Measurements from ENCODE around the gene ARMH3. TPM values are rescaled to one million over a fixed set of nuclear protein-coding genes. Genes with fewer than 3 reads are reported as not detected.

ARMH3 gene
- total and polyA plus RNA-seq, 4 donors, result 14.7 to 23.7 (median 20.6) TPM

GRCh38 chr10:101967119-101967518, 88.9 kb downstream of the ARMH3 start:
- H3K4me1 ChIP-seq (ENCODE audit: control insufficient read depth in 5 of 5, insufficient read depth in 5 of 5, low read length in 5 of 5), result peaks cover 0 to 25% (median 1%) of the 10 kb centered on the region in 5 donors
- H3K27me3 ChIP-seq (ENCODE audit: control insufficient read depth in 3 of 3, insufficient read depth in 3 of 3, low read length in 2 of 3), result no peaks in the 10 kb centered on the region
- TF ChIP-seq, protein P1, sequence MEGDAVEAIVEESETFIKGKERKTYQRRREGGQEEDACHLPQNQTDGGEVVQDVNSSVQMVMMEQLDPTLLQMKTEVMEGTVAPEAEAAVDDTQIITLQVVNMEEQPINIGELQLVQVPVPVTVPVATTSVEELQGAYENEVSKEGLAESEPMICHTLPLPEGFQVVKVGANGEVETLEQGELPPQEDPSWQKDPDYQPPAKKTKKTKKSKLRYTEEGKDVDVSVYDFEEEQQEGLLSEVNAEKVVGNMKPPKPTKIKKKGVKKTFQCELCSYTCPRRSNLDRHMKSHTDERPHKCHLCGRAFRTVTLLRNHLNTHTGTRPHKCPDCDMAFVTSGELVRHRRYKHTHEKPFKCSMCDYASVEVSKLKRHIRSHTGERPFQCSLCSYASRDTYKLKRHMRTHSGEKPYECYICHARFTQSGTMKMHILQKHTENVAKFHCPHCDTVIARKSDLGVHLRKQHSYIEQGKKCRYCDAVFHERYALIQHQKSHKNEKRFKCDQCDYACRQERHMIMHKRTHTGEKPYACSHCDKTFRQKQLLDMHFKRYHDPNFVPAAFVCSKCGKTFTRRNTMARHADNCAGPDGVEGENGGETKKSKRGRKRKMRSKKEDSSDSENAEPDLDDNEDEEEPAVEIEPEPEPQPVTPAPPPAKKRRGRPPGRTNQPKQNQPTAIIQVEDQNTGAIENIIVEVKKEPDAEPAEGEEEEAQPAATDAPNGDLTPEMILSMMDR (IDR thresholded peaks at IDR 0.05; ENCODE audit: control extremely low read depth, extremely low read depth), result no peak
- no peak overlapping the region for H3K4me3 ChIP-seq
- peak overlapping the region in 1 of 2 donors; percentile 63 for H3K27ac ChIP-seq (ENCODE audit: low read depth in 1 of 2, low read length in 1 of 2)
- no peaks in the 10 kb centered on the region for H3K9me3 ChIP-seq (ENCODE audit: control insufficient read depth in 4 of 4, insufficient read depth in 3 of 4, low read length in 3 of 4)
- no peak overlapping the region for H3K9ac ChIP-seq (ENCODE audit: insufficient read depth in 1 of 2, low read length in 2 of 2)
- WGBS, 2 donors, result 94% methylated on average over 2 of the region's 2 CpGs
- ATAC-seq (ENCODE audit: insufficient read depth, low FRiP score) (no peak), DNase-seq (no peak)
- H3K36me3 ChIP-seq (ENCODE audit: control insufficient read depth in 4 of 4, insufficient read depth in 4 of 4, low read length in 4 of 4), result peaks cover 3 to 14% (median 6%) of the 10 kb centered on the region in 4 donors

GRCh38 chr10:101965075-101965765, 90.8 kb downstream of the ARMH3 start:
- DNase-seq (peak in 1 of 3 donors; percentile 20), ATAC-seq (ENCODE audit: insufficient read depth, low FRiP score) (no peak)
- Histone ChIP-seq H3K27me3 (ENCODE audit: control insufficient read depth in 3 of 3, insufficient read depth in 3 of 3, low read length in 2 of 3) (no peaks in the 10 kb centered on the region), H3K9ac (ENCODE audit: insufficient read depth in 1 of 2, low read length in 2 of 2) (no peak overlapping the region), H3K9me3 (ENCODE audit: control insufficient read depth in 4 of 4, insufficient read depth in 3 of 4, low read length in 3 of 4) (no peaks in the 10 kb centered on the region), H3K27ac (ENCODE audit: low read depth in 1 of 2, low read length in 1 of 2) (peak overlapping the region in 1 of 2 donors; percentile 90), H3K4me3 (no peak overlapping the region), H3K36me3 (ENCODE audit: control insufficient read depth in 4 of 4, insufficient read depth in 4 of 4, low read length in 4 of 4) (peaks cover 0 to 9% (median 4%) of the 10 kb centered on the region in 4 donors), H3K4me1 (ENCODE audit: control insufficient read depth in 5 of 5, insufficient read depth in 5 of 5, low read length in 5 of 5) (peaks cover 0 to 19% (median 0%) of the 10 kb centered on the region in 5 donors)
- TF ChIP-seq, protein P1 (IDR thresholded peaks at IDR 0.05; ENCODE audit: control extremely low read depth, extremely low read depth), result no peak
- WGBS, 2 donors, result 27 to 40% methylated on average over 3 of the region's 3 CpGs

DNA sequence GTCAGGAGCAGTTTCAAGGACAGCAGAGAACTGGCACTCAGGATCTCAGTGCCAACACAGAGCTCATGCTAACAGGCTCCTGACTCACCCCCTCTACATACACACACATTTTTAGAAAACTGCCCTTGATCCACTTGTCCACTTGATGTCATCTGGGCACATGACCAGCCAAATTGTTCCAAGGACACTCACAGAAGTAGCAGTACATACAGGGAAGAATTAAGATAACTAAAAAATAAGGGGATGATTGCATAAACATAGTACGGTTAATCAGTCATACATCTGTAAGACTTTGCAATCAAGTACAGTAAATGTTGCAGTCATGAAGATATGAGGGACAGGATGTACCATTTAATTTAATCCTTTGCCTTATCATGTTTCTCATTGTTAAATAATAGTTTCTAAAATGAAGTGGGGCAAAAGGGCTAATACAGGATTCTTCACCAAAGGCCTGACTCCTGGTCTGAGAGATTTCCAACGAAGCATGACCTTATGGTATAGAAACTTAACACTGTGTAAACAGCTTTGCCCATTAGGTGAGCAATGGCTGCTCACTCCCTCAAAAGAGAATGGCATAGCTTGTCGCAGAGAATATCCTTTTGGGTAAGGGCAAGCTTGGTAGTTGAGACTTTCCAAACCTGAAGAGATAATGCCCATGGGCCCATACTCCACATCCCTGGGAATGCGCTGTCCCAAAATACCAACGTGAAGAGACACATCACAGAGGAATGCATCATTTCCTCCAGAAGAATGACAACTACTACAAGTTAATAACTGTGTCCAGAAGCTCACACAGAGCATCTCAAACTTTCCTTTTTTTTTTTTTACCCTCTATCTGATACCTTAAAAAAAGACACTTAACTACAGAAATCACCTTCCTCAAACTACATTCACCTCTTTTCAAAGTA, 94.1 kb downstream of the ARMH3 start:
- H3K4me1 ChIP-seq (ENCODE audit: control insufficient read depth in 5 of 5, insufficient read depth in 5 of 5, low read length in 5 of 5), result peaks cover 0 to 14% (median 0%) of the 10 kb centered on the region in 5 donors
- H3K9me3 ChIP-seq (ENCODE audit: control insufficient read depth in 4 of 4, insufficient read depth in 3 of 4, low read length in 3 of 4), result no peaks in the 10 kb centered on the region
- peaks cover 0 to 5% (median under 1%) of the 10 kb centered on the region in 4 donors for H3K36me3 ChIP-seq (ENCODE audit: control insufficient read depth in 4 of 4, insufficient read depth in 4 of 4, low read length in 4 of 4)
- 74 to 84% methylated on average over 5 of the region's 5 CpGs for WGBS, 2 donors
- DNase-seq, result no peak
- H3K9ac ChIP-seq (ENCODE audit: insufficient read depth in 1 of 2, low read length in 2 of 2), result no peak overlapping the region
- peak overlapping the region; percentile 39 to 96 for H3K27ac ChIP-seq (ENCODE audit: low read depth in 1 of 2, low read length in 1 of 2)
- ATAC-seq (ENCODE audit: insufficient read depth, low FRiP score), result peak; percentile 71
- no peak overlapping the region for H3K4me3 ChIP-seq
- TF ChIP-seq, protein P1 (IDR thresholded peaks at IDR 0.05; ENCODE audit: control extremely low read depth, extremely low read depth), result no peak
- H3K27me3 ChIP-seq (ENCODE audit: control insufficient read depth in 3 of 3, insufficient read depth in 3 of 3, low read length in 2 of 3), result no peaks in the 10 kb centered on the region

Data from lung (tissue), 12 donors.